ENCODE results near the gene PDE4D. TPM values are rescaled to one million over a fixed set of nuclear protein-coding genes. Genes with fewer than 3 reads are reported as not detected.

PDE4D gene
- total RNA-seq, 1 experiment from 2014 or later = 2.1 TPM

- Mint-ChIP-seq H3K27me3 (ENCODE audit: low read depth) (peaks cover 22% of the 10 kb centered on the region), H3K27ac (no peak overlapping the region), H3K9me3 (no peaks in the 10 kb centered on the region), H3K4me1 (peaks cover 0 to 2% of the 10 kb centered on the region in 2 experiments; a peak in 1 of 4 replicates), H3K4me3 (no peak overlapping the region), H3K36me3 (ENCODE audit: insufficient read depth in 1 of 3, low read depth in 3 of 3) (no peaks in the 10 kb centered on the region)
- no peaks in the 10 kb centered on the region for H3K9me3 ChIP-seq (ENCODE audit: control insufficient read depth, low read depth, low read length)
- H3K14ac ChIP-seq (ENCODE audit: insufficient read depth, low read length) = no peak overlapping the region
- H3K79me2 ChIP-seq (ENCODE audit: insufficient read depth, low read length) = no peaks in the 10 kb centered on the region
- no peak overlapping the region for H3K56ac ChIP-seq (ENCODE audit: insufficient read length, low read depth, low read length)
- no peak overlapping the region for H3K9ac ChIP-seq (ENCODE audit: extremely low read depth, insufficient read length, low read length)
- H4K91ac ChIP-seq (ENCODE audit: insufficient read length, low read depth, low read length) = no peak overlapping the region
- no peak overlapping the region for H2AFZ ChIP-seq (ENCODE audit: low read length)
- no peak overlapping the region for H2BK12ac ChIP-seq (ENCODE audit: insufficient read length, low read depth, low read length)
- H2BK5ac ChIP-seq (ENCODE audit: insufficient read length, low read length) = no peak overlapping the region
- H4K8ac ChIP-seq (replicated peaks; ENCODE audit: insufficient read length, low read depth, low read length) = no peak overlapping the region
- no CpG with 5 or more reads among the region's 4 CpGs for WGBS (ENCODE audit: extremely low coverage, insufficient read length, low lambda C conversion rate)
- H3K27ac ChIP-seq (ENCODE audit: insufficient read length, low read depth, low read length) = no peak overlapping the region
- no peaks in the 10 kb centered on the region for H3K23me2 ChIP-seq (ENCODE audit: insufficient read length, low read depth, low read length, poor library complexity, severe bottlenecking)
- no peak overlapping the region for H2BK120ac ChIP-seq (ENCODE audit: low read depth, low read length, poor library complexity, severe bottlenecking)
- H3K23ac ChIP-seq (ENCODE audit: insufficient read length, low read depth, low read length) = no peak overlapping the region
- H3K18ac ChIP-seq (ENCODE audit: insufficient read length, low read depth, low read length) = no peak overlapping the region
- H2BK20ac ChIP-seq (ENCODE audit: low read depth, low read length, poor library complexity, severe bottlenecking) = no peak overlapping the region
- no peak overlapping the region for H3T11ph ChIP-seq (ENCODE audit: low read length)
- H3K4ac ChIP-seq (ENCODE audit: low read depth, low read length) = no peak overlapping the region
- no peak overlapping the region for H4K5ac ChIP-seq (ENCODE audit: insufficient read length, low read depth, low read length)
- H3K27me3 ChIP-seq (ENCODE audit: insufficient read depth, low read length) = no peaks in the 10 kb centered on the region
- H3K79me1 ChIP-seq (ENCODE audit: insufficient read depth, low read depth, low read length, poor library complexity, severe bottlenecking) = no peaks in the 10 kb centered on the region
- DNase-seq = no peak
- TF ChIP-seq CTCF (conservative IDR thresholded peaks at IDR 0.05) = no peak
- H4K20me1 ChIP-seq (ENCODE audit: control insufficient read depth, insufficient read depth, insufficient read length) = no peaks in the 10 kb centered on the region
- no peaks in the 10 kb centered on the region for H3K4me1 ChIP-seq (ENCODE audit: insufficient read depth, low read length)
- H2AK5ac ChIP-seq (ENCODE audit: insufficient read length, low read length) = no peak overlapping the region
- no peak overlapping the region for H2BK15ac ChIP-seq (ENCODE audit: low read depth, low read length)
- H3K4me2 ChIP-seq (ENCODE audit: insufficient read depth, insufficient read length, low read length) = no peak overlapping the region
Observed at GRCh38 chr5:59285300-59286016, 608.1 kb downstream of the PDE4D start.
